H1 (cell line): ENCODE measurements around the gene POLA1. TPM values are rescaled to one million over a fixed set of nuclear protein-coding genes. Genes with fewer than 3 reads are reported as not detected.

Experiments used
- CTCF ChIA-PET: fragments of 300-600 bp; sonication (Branson Sonifier 250); formaldehyde crosslinking; loops from one replicate; lab custom pipeline; 2021; ENCODE audit not compliant: partially characterized antibody; lab: Charles Lee
- POLR2A ChIA-PET: fragments of 300-600 bp; sonication (Branson Sonifier 250); formaldehyde crosslinking; loops from one replicate; lab custom pipeline; 2021; ENCODE audit warnings: inconsistent platforms; ENCODE audit not compliant: partially characterized antibody; lab: Charles Lee
- DNase-seq, 2 experiments: peaks; one replicate each; pipeline versions ENCODE4 v3.0.0 to v3.0.0-alpha.2; 2010 to 2022; ENCODE audit warnings: low spot score in 2 of 2, low read depth in 1 of 2, mixed read lengths in 1 of 2
- FAIRE-seq: peaks from 2 replicates; lab custom pipeline; 2011; peaks lifted over from hg19 to GRCh38; lab: Jason Lieb, UNC
- H2AFZ ChIP-seq: 2 replicates; pipeline ENCODE4 v1.8.1; 2012; ENCODE audit warnings: low read length, inconsistent platforms
- H2AK5ac ChIP-seq: 2 replicates; pipeline ENCODE4 v1.6.1; 2013; ENCODE audit warnings: low read depth, low read length
- H2BK120ac ChIP-seq: replicated peaks from 2 replicates; pipeline ENCODE3; 2013; ENCODE audit warnings: low read depth, low read length, inconsistent platforms
- H2BK12ac ChIP-seq: 2 replicates; pipeline ENCODE4 v1.6.1; 2013; ENCODE audit warnings: low read depth, low read length
- H2BK15ac ChIP-seq: 2 replicates; pipeline ENCODE4 v1.6.1; 2013; ENCODE audit warnings: low read length
- H2BK20ac ChIP-seq: 2 replicates; pipeline ENCODE4 v1.6.1; 2013; ENCODE audit warnings: low read length
- H2BK5ac ChIP-seq: 2 replicates; pipeline ENCODE4 v1.6.1; 2013; ENCODE audit warnings: low read depth, low read length
- H3K14ac ChIP-seq: 2 replicates; pipeline ENCODE4 v1.6.1; 2013; ENCODE audit warnings: inconsistent platforms; ENCODE audit not compliant: insufficient read length
- H3K18ac ChIP-seq: 2 replicates; pipeline ENCODE4 v1.6.1; 2013; ENCODE audit warnings: low read length; ENCODE audit errors: extremely low read depth
- H3K23ac ChIP-seq: 2 replicates; pipeline ENCODE4 v1.6.1; 2013; ENCODE audit warnings: inconsistent platforms; ENCODE audit not compliant: insufficient read length
- H3K23me2 ChIP-seq: 2 replicates; pipeline ENCODE4 v1.6.1; 2013; ENCODE audit warnings: low read depth, low read length
- H3K27ac ChIP-seq: 2 replicates; pipeline ENCODE4 v1.6.1; 2011; ENCODE audit warnings: low read depth, low read length, inconsistent platforms
- H3K27me3 ChIP-seq, 4 experiments: replicated peaks in 1 of 4; 1 replicate in 1 of 4; 2 replicates in 3 of 4; pipeline versions ENCODE4 v1.6.1 to v1.8.1; 2011 to 2013; ENCODE audit warnings: low read length in 3 of 4, mild to moderate bottlenecking in 3 of 4, inconsistent platforms in 2 of 4, mixed read lengths in 2 of 4, moderate library complexity in 1 of 4; ENCODE audit not compliant: control insufficient read depth in 3 of 4, insufficient read depth in 3 of 4; ENCODE audit errors: extremely low read depth in 1 of 4
- H3K36me3 ChIP-seq, 4 experiments: 2 replicates each; pipeline versions ENCODE4 v1.6.1 to v1.8.1; 2011 to 2013; ENCODE audit warnings: mild to moderate bottlenecking in 4 of 4, low read length in 3 of 4, moderate library complexity in 2 of 4, control low read depth in 1 of 4, inconsistent platforms in 1 of 4; ENCODE audit not compliant: insufficient read depth in 4 of 4, control insufficient read depth in 2 of 4
- H3K4ac ChIP-seq: replicated peaks from 2 replicates; pipeline ENCODE3; 2013; ENCODE audit warnings: low read length, low read depth, mixed read lengths, inconsistent platforms; ENCODE audit not compliant: insufficient read length
- H3K4me1 ChIP-seq, 4 experiments: replicated peaks in 1 of 4; 1 replicate in 1 of 4; 2 replicates in 3 of 4; pipeline versions ENCODE4 v1.6.1 to v1.8.1; 2011 to 2013; ENCODE audit warnings: low read length in 3 of 4, inconsistent platforms in 2 of 4, mixed read lengths in 1 of 4; ENCODE audit not compliant: insufficient read depth in 4 of 4, control insufficient read depth in 3 of 4
- H3K4me2 ChIP-seq, 2 experiments: 2 replicates each; pipeline versions ENCODE4 v1.6.1 to v1.8.1; 2011 to 2013; ENCODE audit warnings: low read depth in 2 of 2, low read length in 2 of 2, control low read depth in 1 of 2, inconsistent platforms in 1 of 2, mild to moderate bottlenecking in 1 of 2; ENCODE audit not compliant: insufficient read depth in 1 of 2
- H3K4me3 ChIP-seq, 4 experiments: fragments of 200-600, 300-600 bp in 1 of 4; sonication (generic), shearing (Covaris generic), sonication (Bioruptor Twin) in 1 of 4; 2 replicates each; pipeline versions ENCODE4 v1.5.1 to v1.8.1; 2011 to 2016; ENCODE audit warnings: low read length in 4 of 4, low read depth in 3 of 4, control low read depth in 2 of 4, inconsistent platforms in 2 of 4, mild to moderate bottlenecking in 2 of 4, mixed read lengths in 1 of 4, moderate library complexity in 1 of 4; ENCODE audit not compliant: insufficient read depth in 2 of 4; ENCODE audit errors: extremely low read depth in 1 of 4
- H3K56ac ChIP-seq: replicated peaks from 2 replicates; pipeline ENCODE3; 2013; ENCODE audit warnings: low read depth, mild to moderate bottlenecking, mixed read lengths, low read length, inconsistent platforms; ENCODE audit not compliant: insufficient read length
- H3K79me1 ChIP-seq: 2 replicates; pipeline ENCODE4 v1.6.1; 2013; ENCODE audit warnings: low read depth, low read length, control low read depth
- H3K79me2 ChIP-seq, 2 experiments: 2 replicates each; pipeline versions ENCODE4 v1.6.1 to v1.8.1; 2012 to 2013; ENCODE audit warnings: low read length in 2 of 2, mild to moderate bottlenecking in 2 of 2, inconsistent platforms in 1 of 2; ENCODE audit not compliant: insufficient read depth in 2 of 2, control insufficient read depth in 1 of 2
- H3K9ac ChIP-seq, 4 experiments: replicated peaks in 1 of 4; 1 replicate in 1 of 4; 2 replicates in 3 of 4; pipeline versions ENCODE4 v1.6.1 to v1.8.1; 2011 to 2013; ENCODE audit warnings: low read depth in 3 of 4, low read length in 3 of 4, control low read depth in 2 of 4, mild to moderate bottlenecking in 2 of 4, moderate library complexity in 2 of 4, inconsistent platforms in 1 of 4; ENCODE audit errors: extremely low read depth in 1 of 4
- H3K9me3 ChIP-seq, 2 experiments: 2 replicates each; pipeline versions ENCODE4 v1.6.1 to v1.8.1; 2012 to 2013; ENCODE audit warnings: mild to moderate bottlenecking in 2 of 2, moderate library complexity in 2 of 2, control low read depth in 1 of 2, inconsistent platforms in 1 of 2, low read depth in 1 of 2, low read length in 1 of 2, mixed read lengths in 1 of 2; ENCODE audit not compliant: insufficient read depth in 2 of 2
- H4K20me1 ChIP-seq, 2 experiments: replicated peaks in 1 of 2; 2 replicates each; pipeline versions ENCODE3 to v1.8.1; 2011 to 2013; ENCODE audit warnings: inconsistent platforms in 2 of 2, low read length in 2 of 2, mild to moderate bottlenecking in 1 of 2; ENCODE audit not compliant: insufficient read depth in 2 of 2, control insufficient read depth in 1 of 2
- H4K5ac ChIP-seq: 2 replicates; pipeline ENCODE4 v1.6.1; 2013; ENCODE audit warnings: low read length, low read depth, mixed read lengths, inconsistent platforms; ENCODE audit not compliant: insufficient read length
- H4K8ac ChIP-seq: 2 replicates; pipeline ENCODE4 v1.8.0; 2013; ENCODE audit warnings: mild to moderate bottlenecking, moderate library complexity, low read length, inconsistent platforms; ENCODE audit not compliant: insufficient read depth; ENCODE audit errors: extremely low read depth
- H4K91ac ChIP-seq: replicated peaks from 2 replicates; pipeline ENCODE3; 2013; ENCODE audit warnings: low read length, mixed read lengths, inconsistent platforms; ENCODE audit not compliant: insufficient read length
- CHD2 ChIP-seq: IDR thresholded peaks from 2 replicates; pipeline ENCODE4 v1.6.1; 2012; ENCODE audit warnings: low read length, improper control_type of control experiment
- HDAC6 ChIP-seq: IDR thresholded peaks from one replicate; pipeline ENCODE4 v1.7.1; 2012; ENCODE audit warnings: low read depth, mild to moderate bottlenecking, inconsistent platforms, low read length, moderate library complexity
- JUN ChIP-seq: IDR thresholded peaks from 2 replicates; pipeline ENCODE4 v1.6.1; 2011; ENCODE audit warnings: low read depth, mild to moderate bottlenecking, improper control_type of control experiment, low read length
- RBBP5 ChIP-seq: IDR thresholded peaks from 2 replicates; pipeline ENCODE4 v1.7.1; 2012; ENCODE audit warnings: low read depth, mild to moderate bottlenecking, inconsistent platforms, low read length, moderate library complexity, borderline replicate concordance
- RFX5 ChIP-seq: IDR thresholded peaks from 2 replicates; pipeline ENCODE4 v1.6.1; 2011; ENCODE audit warnings: low read depth, low read length, improper control_type of control experiment, borderline replicate concordance
- RXRA ChIP-seq: IDR thresholded peaks from 2 replicates; pipeline ENCODE4 v1.6.1; 2011; ENCODE audit warnings: low read depth, mild to moderate bottlenecking, low read length, moderate library complexity; ENCODE audit not compliant: insufficient read depth
- SAP30 ChIP-seq: fragments of 300-600 bp; sonication (generic); IDR thresholded peaks from 2 replicates; pipeline ENCODE4 v1.7.1; 2012; ENCODE audit warnings: low read length, moderate library complexity, mild to moderate bottlenecking, inconsistent platforms; ENCODE audit not compliant: insufficient read depth, insufficient replicate concordance
- SIN3A ChIP-seq, 2 experiments: IDR thresholded peaks in 1 of 2; conservative IDR thresholded peaks in 1 of 2; 2 replicates each; pipeline ENCODE4 v1.6.1; 2011 to 2012; ENCODE audit warnings: low read length in 2 of 2, improper control_type of control experiment in 1 of 2, low read depth in 1 of 2, mild to moderate bottlenecking in 1 of 2
- SP1 ChIP-seq: IDR thresholded peaks from 2 replicates; pipeline ENCODE4 v1.6.1; 2011; ENCODE audit warnings: low read depth, low read length
- SRF ChIP-seq: IDR thresholded peaks from 2 replicates; pipeline ENCODE4 v1.6.1; 2011; ENCODE audit warnings: mild to moderate bottlenecking, low read depth, low read length, moderate library complexity
- TAF7 ChIP-seq: optimal IDR thresholded peaks from 2 replicates; pipeline ENCODE3; 2011; ENCODE audit warnings: low read depth, mild to moderate bottlenecking, inconsistent platforms, low read length, moderate library complexity, borderline replicate concordance
- polyA plus RNA-seq, 7 experiments: library from polyadenylated mRNA; depleted of rRNA in 3 of 7; stranded (reverse) in 5 of 7; unstranded in 2 of 7; fragments of >200 nt in 5 of 7; fragments of 200-250 nt in 2 of 7; gene quantifications; 1 replicate in 5 of 7; 2 replicates in 1 of 7; 4 replicates in 1 of 7; pipeline versions ENCODE4 v1.2.1 to v1.2.3, GENCODE V29; 2011 to 2013; ENCODE audit warnings: missing spikeins in 2 of 7, mixed read lengths in 2 of 7
- total RNA-seq: library from RNA; stranded (reverse); fragmentation: NEBNext Ultra II Directional; extraction: Animal tissue kit (Norgen Biotek cat#: 25700); gene quantifications from 2 replicates; pipeline ENCODE4 v1.2.1, GENCODE V29; 2021

POLA1 gene
- total and polyA plus RNA-seq, 2 of the 8 experiments (the other 6 are each of a cell fraction or from before 2014, with no cell fraction given), result 5.6 to 34.9 TPM

- Histone ChIP-seq H3K27me3 (no peaks in the 10 kb centered on the region), H3K9me3 (no peaks in the 10 kb centered on the region), H3K4me1 (no peaks in the 10 kb centered on the region; a peak in 1 of 7 replicates), H3K79me2 (no peaks in the 10 kb centered on the region), H3K36me3 (no peaks in the 10 kb centered on the region), H4K8ac (no peak overlapping the region), H2BK5ac (no peak overlapping the region), H3K56ac (no peak overlapping the region), H2BK20ac (no peak overlapping the region), H2BK120ac (no peak overlapping the region), H3K9ac (no peak overlapping the region), H4K20me1 (no peaks in the 10 kb centered on the region), H2AFZ (no peak overlapping the region), H3K23ac (no peak overlapping the region), H2BK12ac (no peak overlapping the region), H3K4ac (no peak overlapping the region), H2BK15ac (no peak overlapping the region), H3K14ac (no peak overlapping the region), H3K4me3 (no peak overlapping the region), H3K18ac (no peak overlapping the region), H4K5ac (no peak overlapping the region), H3K27ac (no peak overlapping the region), H3K4me2 (no peak overlapping the region), H2AK5ac (no peak overlapping the region), H3K79me1 (no peaks in the 10 kb centered on the region), H4K91ac (no peak overlapping the region), H3K23me2 (no peaks in the 10 kb centered on the region)
- FAIRE-seq (no peak), DNase-seq (no peak)
- ChIA-PET POLR2A (no interaction called here), CTCF (no interaction called here)
- TF ChIP-seq SRF, result no peak
- no peak for TF ChIP-seq SIN3A (conservative IDR thresholded peaks at IDR 0.05 in 1 of 2, IDR thresholded peaks at IDR 0.05 in 1 of 2; ENCODE audit: low read depth in 1 of 2, low read length in 2 of 2)
- no peak for TF ChIP-seq RBBP5
- no peak for TF ChIP-seq SP1
- no peak for TF ChIP-seq HDAC6
- TF ChIP-seq SAP30, result no peak
- TF ChIP-seq RXRA, result no peak
- no peak for TF ChIP-seq CHD2
- TF ChIP-seq TAF7, result no peak
- TF ChIP-seq RFX5, result no peak
- no peak for TF ChIP-seq JUN
Measured at GRCh38 chrX:24661292-24661691, 32.4 kb upstream of the POLA1 start.
